BE2C (cell line): ENCODE results near the gene TCF19.
"Not testable (repeated sequence)": the region's sequence is repeated elsewhere in the genome, so short reads cannot be mapped to it uniquely, and the experiment has no call there.

Experiments
- DNase-seq: peaks from one replicate; pipeline ENCODE4 v3.0.0-alpha.2; 2020
- H3K27me3 ChIP-seq: fragments of 250-450 bp; sonication (Bioruptor Pico); 2 replicates; pipeline ENCODE4 v1.5.1; 2020; ENCODE audit warnings: mild to moderate bottlenecking
- H3K36me3 ChIP-seq: fragments of 250-450 bp; sonication (Bioruptor Pico); 2 replicates; pipeline ENCODE4 v1.5.1; 2020; ENCODE audit warnings: mild to moderate bottlenecking
- H3K4me1 ChIP-seq: fragments of 250-450 bp; sonication (Bioruptor Pico); 2 replicates; pipeline ENCODE4 v1.5.1; 2020
- H3K4me3 ChIP-seq: 2 replicates; pipeline ENCODE4 v1.5.1; 2011; ENCODE audit warnings: low read depth, low read length
- H3K9me3 ChIP-seq: fragments of 250-450 bp; sonication (Bioruptor Pico); 2 replicates; pipeline ENCODE4 v1.5.1; 2020
- TF ChIP-seq, protein P1 (sequence below): IDR thresholded peaks from 2 replicates; pipeline ENCODE4 v1.5.1; 2012; ENCODE audit warnings: mild to moderate bottlenecking, low read depth, low read length

TCF19 gene

GRCh38 chr6:31163922-31164321 is 5.5 kb downstream of the TCF19 start:
- H3K4me1 ChIP-seq, result no peaks in the 10 kb centered on the region
- no peak for DNase-seq
- no peaks in the 10 kb centered on the region for H3K9me3 ChIP-seq
- no peak overlapping the region for H3K4me3 ChIP-seq
- TF ChIP-seq, protein P1, sequence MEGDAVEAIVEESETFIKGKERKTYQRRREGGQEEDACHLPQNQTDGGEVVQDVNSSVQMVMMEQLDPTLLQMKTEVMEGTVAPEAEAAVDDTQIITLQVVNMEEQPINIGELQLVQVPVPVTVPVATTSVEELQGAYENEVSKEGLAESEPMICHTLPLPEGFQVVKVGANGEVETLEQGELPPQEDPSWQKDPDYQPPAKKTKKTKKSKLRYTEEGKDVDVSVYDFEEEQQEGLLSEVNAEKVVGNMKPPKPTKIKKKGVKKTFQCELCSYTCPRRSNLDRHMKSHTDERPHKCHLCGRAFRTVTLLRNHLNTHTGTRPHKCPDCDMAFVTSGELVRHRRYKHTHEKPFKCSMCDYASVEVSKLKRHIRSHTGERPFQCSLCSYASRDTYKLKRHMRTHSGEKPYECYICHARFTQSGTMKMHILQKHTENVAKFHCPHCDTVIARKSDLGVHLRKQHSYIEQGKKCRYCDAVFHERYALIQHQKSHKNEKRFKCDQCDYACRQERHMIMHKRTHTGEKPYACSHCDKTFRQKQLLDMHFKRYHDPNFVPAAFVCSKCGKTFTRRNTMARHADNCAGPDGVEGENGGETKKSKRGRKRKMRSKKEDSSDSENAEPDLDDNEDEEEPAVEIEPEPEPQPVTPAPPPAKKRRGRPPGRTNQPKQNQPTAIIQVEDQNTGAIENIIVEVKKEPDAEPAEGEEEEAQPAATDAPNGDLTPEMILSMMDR, result no peak
- H3K27me3 ChIP-seq, result no peaks in the 10 kb centered on the region
- peaks cover 6% of the 10 kb centered on the region for H3K36me3 ChIP-seq

- not testable (repeated sequence) for H3K9me3 ChIP-seq, H3K4me1 ChIP-seq, H3K36me3 ChIP-seq, H3K4me3 ChIP-seq, H3K27me3 ChIP-seq, DNase-seq
Observed at GRCh38 chr6:31164475-31165063, 6.2 kb downstream of the TCF19 start.

GRCh38 chr6:31165064-31165832 is 6.9 kb downstream of the TCF19 start:
- not testable (repeated sequence) for H3K4me3 ChIP-seq, DNase-seq, H3K4me1 ChIP-seq, H3K9me3 ChIP-seq, H3K36me3 ChIP-seq, H3K27me3 ChIP-seq

DNA sequence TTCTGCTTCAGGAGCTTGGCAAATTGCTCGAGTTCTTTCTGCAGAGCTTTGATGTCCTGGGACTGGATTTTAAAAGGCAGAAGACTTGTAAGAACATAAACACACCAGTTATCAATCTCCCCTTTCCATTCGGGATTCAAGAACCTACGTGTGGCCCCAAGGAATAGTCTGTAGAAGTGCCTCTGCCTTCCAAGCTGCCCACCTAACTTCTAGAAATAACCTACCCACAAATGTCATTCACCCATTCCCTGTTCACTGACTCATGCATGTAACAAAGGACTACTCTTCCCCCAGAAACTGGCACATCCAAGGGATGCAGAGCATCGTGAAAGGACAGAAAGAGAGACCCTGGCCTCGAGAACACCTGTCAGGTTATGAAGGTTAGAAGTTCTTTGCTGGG is 7.6 kb downstream of the TCF19 start:
- Histone ChIP-seq H3K27me3 (no peaks in the 10 kb centered on the region), H3K9me3 (no peaks in the 10 kb centered on the region), H3K4me1 (no peaks in the 10 kb centered on the region), H3K36me3 (peaks cover 6% of the 10 kb centered on the region), H3K4me3 (no peak overlapping the region)
- DNase-seq, result no peak
- TF ChIP-seq, protein P1, result no peak

DNA sequence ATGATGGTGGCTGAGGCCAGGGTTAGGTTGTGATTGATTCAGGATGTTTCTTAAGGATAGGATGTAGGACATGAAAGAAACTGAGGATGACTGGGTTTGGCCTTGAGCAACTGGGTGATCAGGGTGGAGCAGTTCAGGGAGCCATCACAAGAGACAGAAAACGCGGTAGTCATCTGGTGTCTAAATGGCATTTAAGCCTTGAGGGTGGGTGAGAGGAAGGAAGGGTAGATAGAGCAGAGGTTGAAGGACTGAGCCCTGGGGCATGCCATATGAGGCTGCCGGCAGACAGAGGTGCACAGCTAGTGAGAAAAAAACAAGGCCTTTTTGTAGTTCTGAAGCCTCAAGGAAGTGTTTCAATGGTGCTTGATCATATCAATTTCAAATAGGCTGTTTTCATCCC is 10.2 kb downstream of the TCF19 start:
- H3K9me3 ChIP-seq, result no peaks in the 10 kb centered on the region
- H3K4me3 ChIP-seq, result no peak overlapping the region
- H3K27me3 ChIP-seq, result no peaks in the 10 kb centered on the region
- DNase-seq, result no peak
- H3K4me1 ChIP-seq, result no peaks in the 10 kb centered on the region
- H3K36me3 ChIP-seq, result no peaks in the 10 kb centered on the region
- TF ChIP-seq, protein P1, result no peak

DNA sequence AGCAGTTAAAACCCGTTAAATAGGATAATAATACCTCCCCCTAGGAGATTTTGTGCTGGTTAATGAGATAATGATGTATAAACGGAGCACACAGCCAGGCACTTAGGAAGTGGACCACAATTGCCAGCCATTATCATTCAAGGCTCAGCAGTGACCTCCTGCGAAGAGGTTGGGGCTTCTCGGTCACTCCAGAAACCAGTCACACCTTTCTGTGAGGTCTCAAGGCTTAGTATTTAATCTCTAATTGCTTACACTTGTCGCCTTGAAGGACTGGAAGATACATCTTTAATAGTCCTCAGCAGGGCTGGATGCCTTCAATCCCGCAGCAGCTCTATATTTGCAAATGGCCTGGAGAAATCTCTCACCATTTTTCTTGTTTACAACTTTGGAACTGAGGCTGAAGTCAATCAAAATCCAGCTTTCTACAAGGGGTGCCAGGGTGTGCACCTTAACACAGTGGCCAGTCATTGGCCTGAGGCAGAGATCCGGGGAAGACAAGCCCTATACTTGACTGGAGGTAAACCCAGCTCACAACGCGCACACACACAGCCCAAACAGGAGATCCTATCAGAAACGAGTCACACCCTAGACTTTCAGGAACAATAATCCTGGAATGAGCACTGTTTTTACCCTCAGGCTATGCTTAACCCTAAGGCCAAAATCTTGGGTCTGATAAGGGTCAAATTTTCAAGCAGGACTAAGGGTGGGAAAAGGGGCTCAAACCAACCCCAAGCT is 10.9 kb downstream of the TCF19 start:
- Histone ChIP-seq H3K27me3 (no peaks in the 10 kb centered on the region), H3K4me1 (no peaks in the 10 kb centered on the region), H3K4me3 (no peak overlapping the region), H3K9me3 (no peaks in the 10 kb centered on the region), H3K36me3 (no peaks in the 10 kb centered on the region)
- TF ChIP-seq, protein P1, result no peak
- DNase-seq, result no peak

GRCh38 chr6:31169858-31170599 is 11.6 kb downstream of the TCF19 start:
- not testable (repeated sequence) for H3K36me3 ChIP-seq, H3K9me3 ChIP-seq, H3K4me1 ChIP-seq, H3K27me3 ChIP-seq, DNase-seq, H3K4me3 ChIP-seq
